HL-60/S4 treated with phorbol 12-myristate 13-acetate at 8.2 ng/mL for 4 days and 3 days (cell line): ENCODE data around the gene DHCR7.

Experiments
- in situ Hi-C: fragments of 300-500 bp; cut with MboI; formaldehyde crosslinking; loops from 2 replicates; pipeline ENCODE4 v1.15.0; 2022; ENCODE audit warnings: low sequenced_read_pairs

The DHCR7 gene

DNA sequence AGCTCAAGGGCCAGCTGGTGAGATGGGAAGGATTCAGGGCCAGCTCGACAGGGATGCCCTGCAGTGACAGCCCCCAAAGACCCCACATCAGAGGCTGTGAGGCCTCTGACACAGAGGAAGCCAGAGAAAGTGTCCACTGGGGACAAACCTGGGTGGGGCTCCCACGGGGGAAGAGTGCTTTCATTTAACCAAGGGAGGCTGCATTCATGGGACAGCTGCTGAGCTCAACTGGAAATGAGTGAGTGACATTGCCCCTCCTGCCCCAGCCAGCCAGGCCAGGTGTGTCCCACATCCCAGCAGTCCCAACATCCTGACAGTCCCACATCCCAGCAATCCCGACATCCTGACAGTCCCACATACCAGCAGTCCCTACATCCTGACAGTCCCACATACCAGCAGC is 61.0 kb downstream of the DHCR7 start:
- in situ Hi-C loops = no loop called here

- in situ Hi-C loops = no loop called here
These were observed 62.0 kb downstream of the DHCR7 start for GRCh38 chr11:71386202-71386601.

GRCh38 chr11:71385091-71385490 is 63.1 kb downstream of the DHCR7 start:
- in situ Hi-C loops = no loop called here

GRCh38 chr11:71384561-71384960 is 63.6 kb downstream of the DHCR7 start:
- in situ Hi-C loops = no loop called here
